ENCODE data around the gene POR. TPM values are rescaled to one million over a fixed set of nuclear protein-coding genes. Genes with fewer than 3 reads are reported as not detected.
"Not testable (repeated sequence)": the region's sequence is repeated elsewhere in the genome, so short reads cannot be mapped to it uniquely, and the experiment has no call there.

POR gene
- total RNA-seq, 1 experiment from 2014 or later, result 205 TPM

- Histone ChIP-seq H3F3A (ENCODE audit: insufficient read depth, low read depth) (no peaks in the 10 kb centered on the region; the same call in 1 of the 2 replicates), H4K20me1 (ENCODE audit: insufficient read depth) (no peaks in the 10 kb centered on the region), H3K79me2 (ENCODE audit: low read depth) (no peaks in the 10 kb centered on the region), H3K4me2 (no peak overlapping the region), H2AFZ (no peak overlapping the region), H3K9me2 (ENCODE audit: insufficient read depth) (no peaks in the 10 kb centered on the region), H3K9me3 (ENCODE audit: insufficient read depth, low read depth) (no peaks in the 10 kb centered on the region), H3K27ac (no peak overlapping the region), H3K4me1 (replicated peaks; ENCODE audit: insufficient read depth) (no peaks in the 10 kb centered on the region), H3K36me3 (ENCODE audit: low read depth) (no peaks in the 10 kb centered on the region), H3K4me3 (no peak overlapping the region), H3K27me3 (ENCODE audit: insufficient read depth, low read depth) (no peaks in the 10 kb centered on the region)
- no TSS peak for BruUV-seq (replicated peaks)
- POLR2A ChIA-PET (ENCODE audit: unreplicated experiment), result no interaction called here
- CTCF ChIA-PET, result no interaction called here
- TF ChIP-seq EZH2 (IDR thresholded peaks at IDR 0.05; ENCODE audit: low read depth), result no peak
- intact Hi-C loops (cut with micrococcal nuclease; ENCODE audit: unreplicated experiment), result no loop called here
- no peak for DNase-seq
These were observed 85.6 kb downstream of the POR start for GRCh38 chr7:76000566-76000965.

GRCh38 chr7:76002139-76002538 lies 87.2 kb downstream of the POR start:
- ChIA-PET CTCF (no interaction called here), POLR2A (ENCODE audit: unreplicated experiment) (no interaction called here)
- Histone ChIP-seq H3K9me3 (ENCODE audit: insufficient read depth, low read depth) (no peaks in the 10 kb centered on the region), H3K4me2 (no peak overlapping the region), H2AFZ (no peak overlapping the region), H3K27me3 (ENCODE audit: insufficient read depth, low read depth) (no peaks in the 10 kb centered on the region), H3F3A (ENCODE audit: insufficient read depth, low read depth) (no peaks in the 10 kb centered on the region; the same call in 1 of the 2 replicates), H3K4me3 (no peak overlapping the region), H3K36me3 (ENCODE audit: low read depth) (no peaks in the 10 kb centered on the region), H3K4me1 (replicated peaks; ENCODE audit: insufficient read depth) (no peaks in the 10 kb centered on the region), H4K20me1 (ENCODE audit: insufficient read depth) (no peaks in the 10 kb centered on the region), H3K79me2 (ENCODE audit: low read depth) (no peaks in the 10 kb centered on the region), H3K27ac (no peak overlapping the region), H3K9me2 (ENCODE audit: insufficient read depth) (no peaks in the 10 kb centered on the region)
- TF ChIP-seq CTCF (conservative IDR thresholded peaks at IDR 0.05), result no peak
- intact Hi-C loops (cut with micrococcal nuclease; ENCODE audit: unreplicated experiment), result no loop called here
- no peak for DNase-seq
- BruUV-seq (replicated peaks), result no TSS peak

- H3K9me2 ChIP-seq (ENCODE audit: insufficient read depth), result no peaks in the 10 kb centered on the region
- H2AFZ ChIP-seq, result no peak overlapping the region
- intact Hi-C loops (cut with micrococcal nuclease; ENCODE audit: unreplicated experiment), result no loop called here
- no peaks in the 10 kb centered on the region for H4K20me1 ChIP-seq (ENCODE audit: insufficient read depth)
- BruUV-seq (replicated peaks), result no TSS peak
- no peaks in the 10 kb centered on the region for H3K79me2 ChIP-seq (ENCODE audit: low read depth)
- POLR2A ChIA-PET (ENCODE audit: unreplicated experiment), result no interaction called here
- CTCF ChIA-PET, result no interaction called here
- no peak overlapping the region for H3K27ac ChIP-seq
- TF ChIP-seq EZH2 (IDR thresholded peaks at IDR 0.05; ENCODE audit: low read depth) (no peak), CTCF (conservative IDR thresholded peaks at IDR 0.05) (no peak)
- H3K27me3 ChIP-seq (ENCODE audit: insufficient read depth, low read depth), result no peaks in the 10 kb centered on the region
- H3F3A ChIP-seq (ENCODE audit: insufficient read depth, low read depth), result no peaks in the 10 kb centered on the region; the same call in 1 of the 2 replicates
- no peak for DNase-seq
- no peak overlapping the region for H3K4me3 ChIP-seq
- H3K4me1 ChIP-seq (replicated peaks; ENCODE audit: insufficient read depth), result no peaks in the 10 kb centered on the region
- H3K36me3 ChIP-seq (ENCODE audit: low read depth), result no peaks in the 10 kb centered on the region
- no peak overlapping the region for H3K4me2 ChIP-seq
- H3K9me3 ChIP-seq (ENCODE audit: insufficient read depth, low read depth), result no peaks in the 10 kb centered on the region
These were observed 87.9 kb downstream of the POR start for GRCh38 chr7:76002822-76003221.

- no peak overlapping the region for H2AFZ ChIP-seq
- no TSS peak for BruUV-seq (replicated peaks)
- ChIA-PET POLR2A (ENCODE audit: unreplicated experiment) (no interaction called here), CTCF (no interaction called here)
- H4K20me1 ChIP-seq (ENCODE audit: insufficient read depth), result no peaks in the 10 kb centered on the region
- H3K4me1 ChIP-seq (replicated peaks; ENCODE audit: insufficient read depth), result no peaks in the 10 kb centered on the region
- no peak overlapping the region for H3K4me3 ChIP-seq
- H3K9me2 ChIP-seq (ENCODE audit: insufficient read depth), result no peaks in the 10 kb centered on the region
- no peaks in the 10 kb centered on the region for H3K36me3 ChIP-seq (ENCODE audit: low read depth)
- no peaks in the 10 kb centered on the region; the same call in 1 of the 2 replicates for H3F3A ChIP-seq (ENCODE audit: insufficient read depth, low read depth)
- no peak overlapping the region for H3K27ac ChIP-seq
- intact Hi-C loops (cut with micrococcal nuclease; ENCODE audit: unreplicated experiment), result no loop called here
- TF ChIP-seq CTCF (conservative IDR thresholded peaks at IDR 0.05) (no peak), EZH2 (IDR thresholded peaks at IDR 0.05; ENCODE audit: low read depth) (no peak)
- H3K4me2 ChIP-seq, result no peak overlapping the region
- no peaks in the 10 kb centered on the region for H3K27me3 ChIP-seq (ENCODE audit: insufficient read depth, low read depth)
- no peaks in the 10 kb centered on the region for H3K9me3 ChIP-seq (ENCODE audit: insufficient read depth, low read depth)
- no peak for DNase-seq
- no peaks in the 10 kb centered on the region for H3K79me2 ChIP-seq (ENCODE audit: low read depth)
These were observed 88.4 kb downstream of the POR start for GRCh38 chr7:76003351-76003750.

GRCh38 chr7:76005004-76005403 lies 90.0 kb downstream of the POR start:
- H3K9me3 ChIP-seq (ENCODE audit: insufficient read depth, low read depth); H3K4me2 ChIP-seq; POLR2A ChIA-PET (ENCODE audit: unreplicated experiment); H2AFZ ChIP-seq; H3K9me2 ChIP-seq (ENCODE audit: insufficient read depth); H3K4me3 ChIP-seq; H3K79me2 ChIP-seq (ENCODE audit: low read depth); BruUV-seq (replicated peaks); H3K36me3 ChIP-seq (ENCODE audit: low read depth); H3K4me1 ChIP-seq (replicated peaks; ENCODE audit: insufficient read depth); DNase-seq; H4K20me1 ChIP-seq (ENCODE audit: insufficient read depth); H3K27me3 ChIP-seq (ENCODE audit: insufficient read depth, low read depth); H3F3A ChIP-seq (ENCODE audit: insufficient read depth, low read depth); intact Hi-C loops (cut with micrococcal nuclease; ENCODE audit: unreplicated experiment); H3K27ac ChIP-seq: not testable (repeated sequence)
- CTCF ChIA-PET, result interaction anchor here (0.7 kb wide), 1 partner anchor 240 kb away, joined by 4 read pairs; no protein-coding TSS in a partner anchor

All from PC-9 (cell line).